NCI-H460 (cell line): Measurements from ENCODE around the gene HSPBAP1. TPM values are rescaled to one million over a fixed set of nuclear protein-coding genes. Genes with fewer than 3 reads are reported as not detected.

Source experiments
- DNase-seq: peaks from one replicate; pipeline ENCODE4 v3.0.0-alpha.2; 2016; ENCODE audit warnings: low read depth; ENCODE audit errors: extremely low read depth
- polyA plus RNA-seq: library from polyadenylated mRNA; depleted of rRNA; stranded (reverse); fragments of >200 nt; gene quantifications from 2 replicates; pipeline ENCODE4 v1.2.3, GENCODE V29; 2014; cell fraction: nucleus; rRNA removed
- total RNA-seq: library from RNA; depleted of rRNA; stranded (reverse); fragments of >200 nt; shearing (Covaris generic); gene quantifications from 2 replicates; pipeline ENCODE4 v1.2.3, GENCODE V29; 2014; rRNA removed

Gene HSPBAP1
- total RNA-seq, result 5.1 and 5.8 TPM in 2 replicates
- 5.0 and 6.6 TPM in 2 replicates for polyA plus RNA-seq

- peak; percentile 79 for DNase-seq
Observed at GRCh38 chr3:122793568-122794416, at the start of gene HSPBAP1. Gene HSPBAP1, minus strand, starts transcription at chr3:122793831. Its CDS starts 151 bp downstream, at chr3:122793680.

- DNase-seq, result no peak
Observed at GRCh38 chr3:122835590-122835989, 42.0 kb upstream of the HSPBAP1 start.

- no peak for DNase-seq
Observed at GRCh38 chr3:122828281-122828680, 34.6 kb upstream of the HSPBAP1 start.

- no peak for DNase-seq
Observed at GRCh38 chr3:122826278-122826677, 32.6 kb upstream of the HSPBAP1 start.

- DNase-seq, result no peak
Observed at GRCh38 chr3:122825460-122825859, 31.8 kb upstream of the HSPBAP1 start.

GRCh38 chr3:122824465-122825381 lies 31.1 kb upstream of the HSPBAP1 start:
- DNase-seq, result no peak

GRCh38 chr3:122816587-122816986 lies 23.0 kb upstream of the HSPBAP1 start:
- DNase-seq, result no peak

GRCh38 chr3:122810734-122811133 lies 17.1 kb upstream of the HSPBAP1 start:
- DNase-seq, result no peak

- DNase-seq, result no peak
Observed at GRCh38 chr3:122803977-122804376, 10.3 kb upstream of the HSPBAP1 start.

- DNase-seq, result no peak
Observed at GRCh38 chr3:122802323-122802722, 8.7 kb upstream of the HSPBAP1 start.

GRCh38 chr3:122800706-122801237 lies 7.1 kb upstream of the HSPBAP1 start:
- DNase-seq, result no peak

GRCh38 chr3:122800031-122800430 lies 6.4 kb upstream of the HSPBAP1 start:
- DNase-seq, result no peak

GRCh38 chr3:122799322-122799721 lies 5.7 kb upstream of the HSPBAP1 start:
- no peak for DNase-seq

GRCh38 chr3:122797291-122797690 lies 3.7 kb upstream of the HSPBAP1 start:
- no peak for DNase-seq

GRCh38 chr3:122795674-122796195 lies 2.1 kb upstream of the HSPBAP1 start:
- DNase-seq, result no peak

GRCh38 chr3:122794779-122795673 lies 1.4 kb upstream of the HSPBAP1 start, which contains the start of gene SLC49A4:
Gene SLC49A4, plus strand, starts transcription at chr3:122795069. Its CDS starts 124 bp downstream, at chr3:122795193.
- peak; percentile 58 for DNase-seq

GRCh38 chr3:122794483-122794778 lies 800 bp upstream of the HSPBAP1 start:
- DNase-seq, result no peak

GRCh38 chr3:122789585-122790273 lies 3.9 kb downstream of the HSPBAP1 start:
- no peak for DNase-seq

- DNase-seq, result no peak
Observed at GRCh38 chr3:122787872-122788271, 5.8 kb downstream of the HSPBAP1 start.
